A549 (cell line): Measurements from ENCODE around the gene MYH7B. TPM values are rescaled to one million over a fixed set of nuclear protein-coding genes. Genes with fewer than 3 reads are reported as not detected.

Experiments
- ATAC-seq, 2 experiments: fragments of 200-7000 bp in 1 of 2; fragments of >200 bp in 1 of 2; cut with Nextera tagmentation in 1 of 2; cut with Tn5 transposase in 1 of 2; 3 replicates each; pipeline versions ENCODE4 v1.8.0 to v1.9.1; 2018 to 2020; ENCODE audit warnings: mild to moderate bottlenecking in 1 of 2, moderate library complexity in 1 of 2
- CTCF ChIA-PET: fragments of 300-600 bp; sonication (Branson Sonifier 250); formaldehyde crosslinking; extraction: SDS; loops from one replicate; lab custom pipeline; 2021; ENCODE audit warnings: antibody characterized with exemption, inconsistent platforms; lab: Yijun Ruan, JAX
- POLR2A ChIA-PET: fragments of 350-600 bp; formaldehyde crosslinking; extraction: SDS; loops from one replicate; lab custom pipeline; 2021; ENCODE audit warnings: antibody characterized with exemption, inconsistent platforms; lab: Yijun Ruan, JAX
- DNase-seq, 2 experiments: peaks; one replicate each; pipeline versions ENCODE4 v3.0.0 to v3.0.0-alpha.2; 2011 to 2016; ENCODE audit warnings: low read depth in 1 of 2, low spot score in 1 of 2
- FAIRE-seq: peaks from 2 replicates; lab custom pipeline; 2011; peaks lifted over from hg19 to GRCh38; lab: Jason Lieb, UNC
- H3K27ac ChIP-seq, 2 experiments: fragments of >200 bp; sonication (Bioruptor Twin); formaldehyde crosslinking; 3 replicates each; pipeline ENCODE4 v1.5.1; 2016 to 2017
- H3K4me1 ChIP-seq: fragments of >200 bp; sonication (Bioruptor Twin); formaldehyde crosslinking; 3 replicates; pipeline ENCODE4 v1.6.1; 2016
- H3K4me2 ChIP-seq: fragments of >200 bp; sonication (Bioruptor Twin); formaldehyde crosslinking; 3 replicates; pipeline ENCODE4 v1.6.1; 2016
- H3K4me3 ChIP-seq: fragments of >200 bp; sonication (Bioruptor Twin); formaldehyde crosslinking; 3 replicates; pipeline ENCODE4 v1.5.1; 2016
- H3K9me3 ChIP-seq: fragments of >200 bp; sonication (Bioruptor Twin); formaldehyde crosslinking; 3 replicates; pipeline ENCODE4 v1.6.1; 2016
- BHLHE40 ChIP-seq: IDR thresholded peaks from 2 replicates; pipeline ENCODE4 v1.6.1; 2012; ENCODE audit warnings: low read depth, low read length, inconsistent platforms
- CBX2 ChIP-seq: fragments of 200-600 bp; sonication (generic); IDR thresholded peaks from 2 replicates; pipeline ENCODE4 v1.6.1; 2016; ENCODE audit warnings: low read depth, mild to moderate bottlenecking, borderline replicate concordance
- CBX8 ChIP-seq: fragments of 200-600 bp; sonication (generic); IDR thresholded peaks from 2 replicates; pipeline ENCODE4 v1.6.1; 2016
- CEBPB ChIP-seq, 2 experiments: fragments of >200 bp in 1 of 2; sonication (Bioruptor Twin) in 1 of 2; formaldehyde crosslinking in 1 of 2; IDR thresholded peaks; 2 replicates each; pipeline ENCODE4 v1.6.1; 2012 to 2016
- CHD4 ChIP-seq: fragments of 200-600 bp; sonication (generic); IDR thresholded peaks from 2 replicates; pipeline ENCODE4 v1.6.1; 2016; ENCODE audit warnings: antibody characterized with exemption, mild to moderate bottlenecking, borderline replicate concordance
- FOSB ChIP-seq: fragments of 250-450 bp; sonication (Bioruptor Pico); IDR thresholded peaks from 2 replicates; pipeline ENCODE4 v1.5.0; 2020; ENCODE audit warnings: mild to moderate bottlenecking, moderate library complexity
- GATA3 ChIP-seq: IDR thresholded peaks from 2 replicates; pipeline ENCODE4 v1.6.1; 2012; ENCODE audit warnings: borderline replicate concordance
- HOXA7 ChIP-seq: fragments of 250-450 bp; sonication (Bioruptor Pico); IDR thresholded peaks from 2 replicates; pipeline ENCODE4 v1.5.0; 2020; ENCODE audit warnings: mild to moderate bottlenecking, moderate library complexity
- HOXB13 ChIP-seq: fragments of 250-450 bp; sonication (Bioruptor Pico); IDR thresholded peaks from 2 replicates; pipeline ENCODE4 v1.5.0; 2020; ENCODE audit warnings: low read depth, mild to moderate bottlenecking, moderate library complexity
- HOXB5 ChIP-seq: fragments of 250-450 bp; sonication (Bioruptor Pico); IDR thresholded peaks from 2 replicates; pipeline ENCODE4 v1.5.0; 2020; ENCODE audit warnings: mild to moderate bottlenecking, moderate library complexity
- JUN ChIP-seq, 2 experiments: fragments of >200 bp; sonication (Bioruptor Twin); formaldehyde crosslinking; IDR thresholded peaks; 2 replicates in 1 of 2; 3 replicates in 1 of 2; pipeline ENCODE4 v1.6.1; 2016 to 2017
- JUNB ChIP-seq: fragments of >200 bp; sonication (Bioruptor Twin); formaldehyde crosslinking; IDR thresholded peaks from 2 replicates; pipeline ENCODE4 v1.6.1; 2016
- KDM1A ChIP-seq: fragments of 200-600 bp; sonication (generic); IDR thresholded peaks from 2 replicates; pipeline ENCODE4 v1.6.1; 2016; ENCODE audit warnings: low read depth, mild to moderate bottlenecking
- KDM5A ChIP-seq: fragments of 200-600 bp; sonication (generic); IDR thresholded peaks from 2 replicates; pipeline ENCODE4 v1.6.1; 2016; ENCODE audit warnings: antibody characterized with exemption, mild to moderate bottlenecking
- MYC ChIP-seq: IDR thresholded peaks from 2 replicates; pipeline ENCODE4 v1.6.1; 2012; ENCODE audit warnings: mild to moderate bottlenecking, inconsistent platforms, low read length, improper control_type of control experiment, borderline replicate concordance
- NPAS2 ChIP-seq: fragments of 250-450 bp; sonication (Bioruptor Pico); IDR thresholded peaks from 2 replicates; pipeline ENCODE4 v1.8.0; 2022; ENCODE audit warnings: mild to moderate bottlenecking, moderate library complexity, borderline replicate concordance
- RAD21 ChIP-seq, 2 experiments: fragments of >200 bp in 1 of 2; sonication (Bioruptor Twin) in 1 of 2; formaldehyde crosslinking in 1 of 2; IDR thresholded peaks in 1 of 2; conservative IDR thresholded peaks in 1 of 2; 2 replicates in 1 of 2; 3 replicates in 1 of 2; pipeline ENCODE4 v1.6.1; 2012 to 2018; ENCODE audit warnings: inconsistent platforms in 1 of 2
- RARB ChIP-seq: fragments of 250-450 bp; sonication (Bioruptor Pico); IDR thresholded peaks from 2 replicates; pipeline ENCODE4 v1.8.0; 2021; ENCODE audit warnings: mild to moderate bottlenecking, moderate library complexity
- RNF2 ChIP-seq: fragments of 200-600 bp; sonication (generic); IDR thresholded peaks from 2 replicates; pipeline ENCODE4 v1.6.1; 2016; ENCODE audit warnings: low read depth, mild to moderate bottlenecking, antibody characterized with exemption, moderate library complexity, borderline replicate concordance
- SMC3 ChIP-seq: fragments of >200 bp; sonication (Bioruptor Twin); formaldehyde crosslinking; IDR thresholded peaks from 3 replicates; pipeline ENCODE4 v1.6.1; 2018; ENCODE audit warnings: inconsistent platforms
- SREBF2 ChIP-seq: fragments of 450-650 bp; IDR thresholded peaks from 2 replicates; pipeline ENCODE4 v1.6.1; 2014; ENCODE audit warnings: mild to moderate bottlenecking, moderate library complexity
- TP53 ChIP-seq: fragments of 250-450 bp; sonication (Bioruptor Pico); IDR thresholded peaks from 2 replicates; pipeline ENCODE4 v1.5.0; 2021; ENCODE audit warnings: mild to moderate bottlenecking, moderate library complexity
- ZC3H11A ChIP-seq: fragments of 450-650 bp; IDR thresholded peaks from 2 replicates; pipeline ENCODE4 v1.6.1; 2014; ENCODE audit warnings: antibody characterized with exemption, mild to moderate bottlenecking
- ZFP36 ChIP-seq: fragments of 450-650 bp; IDR thresholded peaks from 2 replicates; pipeline ENCODE4 v1.6.1; 2014; ENCODE audit warnings: borderline replicate concordance; ENCODE audit not compliant: partially characterized antibody
- WGBS: methylation state at CpG from one replicate; pipeline ENCODE4 v1.1.6; 2017; ENCODE audit errors: missing lambda C conversion rate; 5-methylcytosine and 5-hydroxymethylcytosine counted together
- polyA plus RNA-seq, 4 experiments: library from polyadenylated mRNA; depleted of rRNA in 3 of 4; stranded (reverse); fragments of >200 nt; fragmentation: RNase III in 1 of 4; extraction: RNeasy Plus Mini Kit Qiagen cat#74134 plus additional on column Dnase treatment in 1 of 4; gene quantifications; 2 replicates in 3 of 4; 3 replicates in 1 of 4; pipeline ENCODE4 v1.2.3, GENCODE V29; 2011 to 2017
- TF ChIP-seq, protein P1 (sequence below): fragments of >200 bp; sonication (Bioruptor Twin); formaldehyde crosslinking; IDR thresholded peaks from 2 replicates; pipeline ENCODE4 v1.6.1; 2016
- TF ChIP-seq, protein P2 (sequence below): IDR thresholded peaks from 2 replicates; pipeline ENCODE4 v1.6.1; 2012; ENCODE audit warnings: low read depth, borderline replicate concordance
- TF ChIP-seq, protein P3 (sequence below): fragments of 250-450 bp; sonication (Bioruptor Pico); IDR thresholded peaks from 2 replicates; pipeline ENCODE4 v1.5.0; 2021; ENCODE audit warnings: mild to moderate bottlenecking, moderate library complexity, borderline replicate concordance
- TF ChIP-seq, protein P4 (sequence below): IDR thresholded peaks from 2 replicates; pipeline ENCODE4 v1.6.1; 2012

The MYH7B gene
- polyA plus RNA-seq, 2 of the 4 experiments (the other 2 are of a cell fraction) = 0.03 to 0.23 TPM

DNA sequence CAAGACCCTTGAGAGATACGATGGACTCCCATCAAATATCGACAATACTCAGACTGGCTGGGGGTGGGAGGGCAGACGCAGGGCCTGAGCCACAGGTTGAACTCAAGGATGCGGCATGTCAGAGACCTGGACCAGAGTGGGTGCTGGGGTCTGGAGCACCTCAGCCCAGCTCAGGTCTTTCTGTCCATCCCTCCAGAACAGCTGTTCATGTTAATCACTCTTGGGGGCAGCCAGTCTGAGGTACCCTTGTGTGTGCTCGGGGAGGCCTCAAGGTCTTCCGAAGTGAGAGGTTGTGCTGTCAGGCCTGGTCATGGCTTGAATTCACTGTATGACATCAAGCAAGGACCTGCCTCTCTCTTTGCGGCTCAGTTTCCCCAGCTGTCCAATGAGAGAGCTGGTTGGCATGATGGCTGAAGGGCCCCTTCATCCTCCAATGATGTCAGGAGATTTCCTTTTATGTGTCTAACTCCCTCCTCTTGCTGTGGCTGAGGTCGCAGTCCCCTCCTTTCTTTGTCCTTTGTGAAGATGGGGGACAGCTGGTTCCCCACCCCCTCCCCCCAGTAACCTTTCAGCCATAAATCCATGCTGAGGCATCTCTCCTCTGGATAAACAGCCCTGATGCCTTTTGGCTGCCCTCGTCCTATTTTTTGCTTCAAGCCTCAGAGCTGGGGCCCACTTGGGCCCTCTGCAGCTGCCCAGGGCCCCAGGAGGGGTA is 15.3 kb downstream of the MYH7B start:
- FAIRE-seq (no peak), DNase-seq (no peak), ATAC-seq (no peak)
- POLR2A ChIA-PET = interaction anchor here (1.4 kb wide), 1 partner anchor 15 kb away, joined by 3 read pairs; no protein-coding TSS in a partner anchor
- CTCF ChIA-PET = interaction anchor here (0.6 to 2.3 kb wide), 6 partner anchors 15 to 478 kb away, joined by 3 to 11 read pairs (median 4); partner anchors contain the start of gene GGT7
- 88% methylated on average over 9 of the region's 9 CpGs for WGBS
- Histone ChIP-seq H3K4me2 (no peak overlapping the region), H3K27ac (no peak overlapping the region), H3K4me1 (no peaks in the 10 kb centered on the region), H3K9me3 (no peaks in the 10 kb centered on the region), H3K4me3 (no peak overlapping the region)
- TF ChIP-seq CBX2 = no peak
- no peak for TF ChIP-seq ZC3H11A
- TF ChIP-seq FOSB = no peak
- TF ChIP-seq, protein P1, sequence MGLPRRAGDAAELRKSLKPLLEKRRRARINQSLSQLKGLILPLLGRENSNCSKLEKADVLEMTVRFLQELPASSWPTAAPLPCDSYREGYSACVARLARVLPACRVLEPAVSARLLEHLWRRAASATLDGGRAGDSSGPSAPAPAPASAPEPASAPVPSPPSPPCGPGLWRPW = no peak
- TF ChIP-seq CEBPB (IDR thresholded peaks at IDR 0.05) = no peak
- no peak for TF ChIP-seq HOXA7
- no peak for TF ChIP-seq NPAS2 (CRISPR knock-in tag)
- TF ChIP-seq BHLHE40 = no peak
- TF ChIP-seq JUNB = no peak
- no peak for TF ChIP-seq TP53 (CRISPR knock-in tag)
- no peak for TF ChIP-seq JUN (IDR thresholded peaks at IDR 0.05)
- TF ChIP-seq, protein P2, sequence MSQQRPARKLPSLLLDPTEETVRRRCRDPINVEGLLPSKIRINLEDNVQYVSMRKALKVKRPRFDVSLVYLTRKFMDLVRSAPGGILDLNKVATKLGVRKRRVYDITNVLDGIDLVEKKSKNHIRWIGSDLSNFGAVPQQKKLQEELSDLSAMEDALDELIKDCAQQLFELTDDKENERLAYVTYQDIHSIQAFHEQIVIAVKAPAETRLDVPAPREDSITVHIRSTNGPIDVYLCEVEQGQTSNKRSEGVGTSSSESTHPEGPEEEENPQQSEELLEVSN = no peak
- no peak for TF ChIP-seq ZFP36
- TF ChIP-seq SREBF2 = no peak

DNA sequence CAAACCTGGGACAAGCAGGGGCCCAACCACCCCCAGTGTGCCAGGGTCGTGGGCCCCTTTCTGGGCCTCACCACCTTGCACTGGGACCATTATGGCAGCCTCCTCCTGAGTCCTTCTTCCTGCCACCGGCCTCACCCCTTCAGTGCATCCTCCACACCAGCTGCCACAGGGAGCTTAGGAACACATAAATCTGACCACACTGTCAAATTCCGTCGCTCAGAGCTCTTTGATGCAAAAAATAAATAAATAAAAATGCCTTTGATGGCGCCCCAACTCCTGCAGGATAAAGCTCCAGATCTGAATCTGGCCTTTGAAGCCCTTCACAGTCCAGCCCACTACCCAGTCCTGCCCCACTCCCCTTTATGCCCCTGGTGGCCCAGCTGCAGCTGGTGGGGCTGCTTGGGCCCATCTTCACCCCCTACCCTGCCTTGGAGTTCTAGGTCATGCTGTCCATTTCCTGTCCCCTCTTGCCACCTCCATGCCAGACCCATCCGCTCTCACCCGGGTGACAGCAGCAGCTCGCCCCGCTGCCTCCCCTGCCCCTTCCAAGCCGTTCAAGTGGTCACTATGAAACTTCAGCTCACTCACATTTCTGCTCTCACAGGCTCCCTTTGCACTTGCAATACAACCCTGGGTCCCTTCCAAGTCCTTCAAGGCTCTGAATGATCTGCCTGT is 16.0 kb downstream of the MYH7B start:
- Histone ChIP-seq H3K9me3 (no peaks in the 10 kb centered on the region), H3K4me1 (no peaks in the 10 kb centered on the region), H3K27ac (no peak overlapping the region), H3K4me2 (no peak overlapping the region)
- ATAC-seq (no peak), DNase-seq (no peak), FAIRE-seq (no peak)
- WGBS = 74% methylated on average over 10 of the region's 10 CpGs
- POLR2A ChIA-PET = interaction anchor here (1.4 kb wide), 1 partner anchor 16 kb away, joined by 3 read pairs; no protein-coding TSS in a partner anchor
- CTCF ChIA-PET = interaction anchor here (0.9 to 2.3 kb wide), 3 partner anchors 70 to 99 kb away, joined by 3 to 11 read pairs (median 3); partner anchors contain the start of gene GGT7
- TF ChIP-seq SMC3 = no peak
- no peak for TF ChIP-seq RAD21 (conservative IDR thresholded peaks at IDR 0.05 in 1 of 2, IDR thresholded peaks at IDR 0.05 in 1 of 2)
- TF ChIP-seq, protein P3, sequence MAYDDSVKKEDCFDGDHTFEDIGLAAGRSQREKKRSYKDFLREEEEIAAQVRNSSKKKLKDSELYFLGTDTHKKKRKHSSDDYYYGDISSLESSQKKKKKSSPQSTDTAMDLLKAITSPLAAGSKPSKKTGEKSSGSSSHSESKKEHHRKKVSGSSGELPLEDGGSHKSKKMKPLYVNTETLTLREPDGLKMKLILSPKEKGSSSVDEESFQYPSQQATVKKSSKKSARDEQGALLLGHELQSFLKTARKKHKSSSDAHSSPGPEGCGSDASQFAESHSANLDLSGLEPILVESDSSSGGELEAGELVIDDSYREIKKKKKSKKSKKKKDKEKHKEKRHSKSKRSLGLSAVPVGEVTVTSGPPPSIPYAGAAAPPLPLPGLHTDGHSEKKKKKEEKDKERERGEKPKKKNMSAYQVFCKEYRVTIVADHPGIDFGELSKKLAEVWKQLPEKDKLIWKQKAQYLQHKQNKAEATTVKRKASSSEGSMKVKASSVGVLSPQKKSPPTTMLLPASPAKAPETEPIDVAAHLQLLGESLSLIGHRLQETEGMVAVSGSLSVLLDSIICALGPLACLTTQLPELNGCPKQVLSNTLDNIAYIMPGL (CRISPR knock-in tag) = no peak
- no peak for TF ChIP-seq RNF2
- TF ChIP-seq HOXB5 (CRISPR knock-in tag) = no peak
- no peak for TF ChIP-seq KDM5A
- no peak for TF ChIP-seq MYC
- no peak for TF ChIP-seq KDM1A
- TF ChIP-seq, protein P1 = no peak
- no peak for TF ChIP-seq CBX8
- TF ChIP-seq GATA3 = no peak
- no peak for TF ChIP-seq CEBPB (IDR thresholded peaks at IDR 0.05)
- no peak for TF ChIP-seq ZFP36
- no peak for TF ChIP-seq HOXB13 (CRISPR knock-in tag)
- TF ChIP-seq SREBF2 = no peak
- TF ChIP-seq, protein P4, sequence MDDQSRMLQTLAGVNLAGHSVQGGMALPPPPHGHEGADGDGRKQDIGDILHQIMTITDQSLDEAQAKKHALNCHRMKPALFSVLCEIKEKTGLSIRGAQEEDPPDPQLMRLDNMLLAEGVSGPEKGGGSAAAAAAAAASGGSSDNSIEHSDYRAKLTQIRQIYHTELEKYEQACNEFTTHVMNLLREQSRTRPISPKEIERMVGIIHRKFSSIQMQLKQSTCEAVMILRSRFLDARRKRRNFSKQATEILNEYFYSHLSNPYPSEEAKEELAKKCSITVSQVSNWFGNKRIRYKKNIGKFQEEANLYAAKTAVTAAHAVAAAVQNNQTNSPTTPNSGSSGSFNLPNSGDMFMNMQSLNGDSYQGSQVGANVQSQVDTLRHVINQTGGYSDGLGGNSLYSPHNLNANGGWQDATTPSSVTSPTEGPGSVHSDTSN = no peak
- TF ChIP-seq CHD4 = no peak
- TF ChIP-seq RARB (CRISPR knock-in tag) = no peak
- TF ChIP-seq, all 56 proteins: peak for 0
- no peak overlapping the region for H3K4me3 ChIP-seq
